ENCODE measurements around the gene CX3CL1.

Gene CX3CL1

DNA sequence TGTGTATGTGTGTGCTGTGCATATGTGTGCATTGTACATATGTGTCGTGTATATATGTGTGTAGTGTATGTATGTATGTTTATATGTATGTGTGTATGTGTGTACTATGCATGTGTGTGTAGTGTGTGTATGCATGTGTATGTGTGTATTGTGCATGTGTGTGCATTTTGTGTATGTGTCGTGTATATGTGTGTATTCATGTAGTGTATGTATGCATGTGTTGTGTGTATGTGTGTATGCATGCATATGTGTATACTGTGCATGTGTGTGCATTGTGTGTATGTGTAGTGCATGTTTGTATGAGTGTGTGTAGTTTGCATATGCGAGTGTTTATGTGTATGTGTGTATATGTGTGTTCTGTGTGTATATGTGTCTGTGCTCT is 16.8 kb downstream of the CX3CL1 start:
- TF ChIP-seq, protein P1, sequence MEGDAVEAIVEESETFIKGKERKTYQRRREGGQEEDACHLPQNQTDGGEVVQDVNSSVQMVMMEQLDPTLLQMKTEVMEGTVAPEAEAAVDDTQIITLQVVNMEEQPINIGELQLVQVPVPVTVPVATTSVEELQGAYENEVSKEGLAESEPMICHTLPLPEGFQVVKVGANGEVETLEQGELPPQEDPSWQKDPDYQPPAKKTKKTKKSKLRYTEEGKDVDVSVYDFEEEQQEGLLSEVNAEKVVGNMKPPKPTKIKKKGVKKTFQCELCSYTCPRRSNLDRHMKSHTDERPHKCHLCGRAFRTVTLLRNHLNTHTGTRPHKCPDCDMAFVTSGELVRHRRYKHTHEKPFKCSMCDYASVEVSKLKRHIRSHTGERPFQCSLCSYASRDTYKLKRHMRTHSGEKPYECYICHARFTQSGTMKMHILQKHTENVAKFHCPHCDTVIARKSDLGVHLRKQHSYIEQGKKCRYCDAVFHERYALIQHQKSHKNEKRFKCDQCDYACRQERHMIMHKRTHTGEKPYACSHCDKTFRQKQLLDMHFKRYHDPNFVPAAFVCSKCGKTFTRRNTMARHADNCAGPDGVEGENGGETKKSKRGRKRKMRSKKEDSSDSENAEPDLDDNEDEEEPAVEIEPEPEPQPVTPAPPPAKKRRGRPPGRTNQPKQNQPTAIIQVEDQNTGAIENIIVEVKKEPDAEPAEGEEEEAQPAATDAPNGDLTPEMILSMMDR (conservative IDR thresholded peaks at IDR 0.05; ENCODE audit: low read depth, low read length), result no peak
- no peak overlapping the region for H3K4me3 ChIP-seq (ENCODE audit: low read length)
- DNase-seq (ENCODE audit: low read depth), result no peak

DNA sequence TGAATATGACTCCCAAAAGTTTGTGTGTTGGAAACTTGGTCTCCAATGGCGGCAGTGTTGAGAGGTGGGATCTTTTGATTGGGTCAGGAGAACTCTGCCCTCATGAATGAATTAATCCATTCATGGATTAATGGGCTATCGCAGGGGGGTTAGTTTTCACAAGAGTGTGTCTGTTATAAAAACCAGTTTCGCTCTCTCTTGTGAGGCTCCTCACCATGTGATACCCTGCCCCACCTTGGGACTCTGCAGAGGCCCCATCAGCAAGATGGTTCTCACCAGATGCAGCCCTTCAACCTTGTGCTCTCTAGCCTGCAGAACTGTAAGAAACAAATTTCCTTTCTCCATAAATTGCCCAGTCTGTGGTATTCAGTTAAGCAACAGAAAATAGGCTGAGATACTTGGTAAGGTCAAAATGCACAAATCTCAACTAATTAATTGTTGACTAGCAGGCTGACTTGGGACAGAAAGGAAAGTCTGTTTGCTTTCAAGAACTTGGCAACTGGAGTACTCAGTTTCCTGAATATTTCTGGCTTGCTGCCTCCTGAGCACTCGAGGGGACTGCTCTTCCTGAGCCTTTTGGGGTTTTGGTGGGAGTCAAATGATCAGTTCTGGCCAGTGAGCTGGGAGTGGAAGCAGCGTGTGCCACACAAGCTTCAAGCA is 18.5 kb downstream of the CX3CL1 start:
- DNase-seq (ENCODE audit: low read depth), result no peak
- H3K4me3 ChIP-seq (ENCODE audit: low read length), result no peak overlapping the region

DNA sequence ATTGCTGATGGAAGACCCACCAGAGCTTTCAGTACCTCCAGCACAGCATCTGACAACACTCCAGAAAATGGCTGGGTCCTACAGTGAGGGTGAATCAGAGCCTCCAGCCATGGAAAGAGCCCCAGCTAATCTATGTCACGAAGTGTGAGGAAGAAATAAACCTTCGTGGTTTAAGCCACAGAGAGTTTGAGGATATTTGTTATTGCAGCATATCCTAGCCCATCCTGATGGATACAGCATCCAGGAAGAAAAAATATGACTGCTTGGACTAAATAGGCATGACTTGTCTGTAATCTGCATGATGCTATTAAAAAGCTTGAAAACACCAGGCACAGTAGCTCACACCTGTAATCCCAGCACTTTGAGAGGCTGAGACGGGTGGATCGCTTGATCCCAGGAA is 19.0 kb downstream of the CX3CL1 start:
- TF ChIP-seq, protein P1 (conservative IDR thresholded peaks at IDR 0.05; ENCODE audit: low read depth, low read length), result no peak
- no peak for DNase-seq (ENCODE audit: low read depth)
- H3K4me3 ChIP-seq (ENCODE audit: low read length), result no peak overlapping the region

More for the DNA sequence above, 18.5 kb downstream of the CX3CL1 start:
- TF ChIP-seq, protein P1 (conservative IDR thresholded peaks at IDR 0.05; ENCODE audit: low read depth, low read length), result no peak

DNA sequence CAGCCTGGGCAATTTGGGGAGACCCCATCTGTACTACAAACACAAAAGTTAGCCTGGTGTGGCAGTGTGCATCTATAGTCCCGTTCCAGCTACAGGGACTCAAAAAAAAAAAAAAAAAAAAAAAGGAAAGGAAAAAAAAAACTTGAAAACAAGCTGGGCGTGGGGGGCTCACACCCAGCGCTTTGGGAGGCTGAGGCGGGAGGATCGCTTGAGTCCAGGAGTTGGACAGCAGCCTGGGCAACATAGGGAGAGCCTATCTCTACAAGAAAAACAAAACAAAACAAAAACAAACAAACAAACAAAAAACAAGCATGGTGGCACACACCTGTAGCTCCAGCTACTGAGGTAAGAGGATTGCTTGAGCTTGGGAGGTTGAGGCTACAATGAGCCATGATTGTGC is 19.4 kb downstream of the CX3CL1 start:
- no peak for DNase-seq (ENCODE audit: low read depth)
- TF ChIP-seq, protein P1 (conservative IDR thresholded peaks at IDR 0.05; ENCODE audit: low read depth, low read length), result no peak
- no peak overlapping the region for H3K4me3 ChIP-seq (ENCODE audit: low read length)

DNA sequence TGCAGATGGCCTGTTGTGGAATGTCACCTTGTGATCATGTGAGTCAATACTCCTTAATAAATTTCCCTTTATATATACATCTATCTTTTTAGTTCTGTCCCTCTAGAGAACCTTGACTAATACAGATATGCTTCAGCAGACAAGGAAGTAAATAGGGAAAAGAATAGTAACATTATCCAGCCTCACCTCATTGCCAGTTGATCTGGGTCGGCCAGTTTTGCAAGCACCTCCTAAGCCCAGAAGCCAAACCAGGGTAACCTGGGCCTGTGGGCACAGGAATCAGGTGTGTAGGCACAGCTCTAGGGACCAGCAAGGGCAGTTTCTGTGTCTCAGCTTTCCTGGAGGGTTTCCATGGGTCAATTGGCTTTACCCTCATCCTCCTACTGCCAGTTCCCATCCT is 20.4 kb downstream of the CX3CL1 start:
- TF ChIP-seq, protein P1 (conservative IDR thresholded peaks at IDR 0.05; ENCODE audit: low read depth, low read length), result no peak
- no peak for DNase-seq (ENCODE audit: low read depth)
- no peak overlapping the region for H3K4me3 ChIP-seq (ENCODE audit: low read length)

DNA sequence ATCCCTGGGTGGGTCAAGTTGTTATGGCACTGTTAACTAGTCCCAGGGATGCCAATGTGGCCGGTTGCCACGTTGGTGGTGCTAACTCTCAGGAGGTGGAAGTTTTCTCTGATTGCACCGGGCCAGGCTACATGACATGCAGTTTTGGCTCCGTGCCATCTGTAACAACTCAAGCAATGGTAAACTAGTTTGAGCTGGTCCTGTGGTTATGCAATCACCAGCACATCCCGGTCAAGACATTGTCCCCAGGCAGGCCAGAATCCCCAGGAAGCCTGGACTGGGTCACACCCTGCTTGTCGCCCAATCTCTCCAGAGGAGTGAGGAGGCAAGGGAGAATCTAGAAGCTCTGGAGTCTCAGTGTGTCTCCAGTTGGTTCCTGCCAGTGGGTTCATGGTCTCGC is 22.2 kb downstream of the CX3CL1 start:
- DNase-seq (ENCODE audit: low read depth), result no peak
- no peak overlapping the region for H3K4me3 ChIP-seq (ENCODE audit: low read length)
- TF ChIP-seq, protein P1 (conservative IDR thresholded peaks at IDR 0.05; ENCODE audit: low read depth, low read length), result no peak

DNA sequence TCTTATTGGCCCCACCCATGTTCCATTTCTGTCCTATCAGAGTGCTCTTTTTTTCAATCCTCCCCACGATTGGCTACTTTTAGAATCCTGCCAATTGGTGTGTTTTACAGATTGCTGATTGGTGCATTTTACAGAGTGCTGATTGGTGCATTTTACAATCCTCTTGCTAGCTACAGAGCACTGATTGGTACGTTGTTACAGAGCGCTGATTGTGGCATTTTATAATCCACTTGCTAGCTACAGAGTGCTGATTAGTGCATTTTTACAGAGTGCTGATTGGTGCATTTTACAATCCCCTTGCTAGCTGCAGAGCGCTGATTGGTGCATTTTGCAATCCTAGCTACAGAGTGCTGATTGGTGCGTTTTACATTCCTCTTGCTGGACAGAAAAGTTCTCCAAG is 22.7 kb downstream of the CX3CL1 start:
- no peak overlapping the region for H3K4me3 ChIP-seq (ENCODE audit: low read length)
- DNase-seq (ENCODE audit: low read depth), result no peak
- TF ChIP-seq, protein P1 (conservative IDR thresholded peaks at IDR 0.05; ENCODE audit: low read depth, low read length), result no peak
